ENCODE measurements around the gene SH3BP5L. TPM values are rescaled to one million over a fixed set of nuclear protein-coding genes. Genes with fewer than 3 reads are reported as not detected.

The SH3BP5L gene
- total RNA-seq, 4 donors from 2014 or later = 2.6 to 29.8 (median 16.4) TPM

DNA sequence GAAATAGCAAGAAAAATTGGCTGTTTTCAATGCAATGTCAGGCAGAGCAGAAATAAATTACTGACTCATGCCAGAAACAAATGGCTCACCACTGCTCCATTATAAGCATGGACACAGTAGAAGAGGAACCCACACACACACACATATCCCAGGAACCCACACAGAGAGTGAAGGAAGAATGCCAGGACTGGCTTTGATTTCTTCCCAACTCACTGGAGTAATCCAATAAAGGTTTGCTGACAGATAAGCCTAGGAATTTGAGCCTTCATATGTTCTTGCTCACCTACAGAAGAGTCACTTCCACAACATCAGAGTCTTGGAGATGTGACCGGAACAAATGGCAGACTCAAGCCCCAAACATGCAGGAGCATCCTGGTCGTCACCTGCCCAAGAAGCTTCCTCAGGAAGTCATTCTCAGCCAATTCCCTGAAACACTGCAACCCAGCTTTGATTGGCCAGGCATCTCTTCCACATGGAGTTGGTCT, 2.2 kb downstream of the SH3BP5L start:
- Histone ChIP-seq H3K36me3 (no peaks in the 10 kb centered on the region), H3K27me3 (no peaks in the 10 kb centered on the region), H3K9me3 (no peaks in the 10 kb centered on the region), H3K4me3 (no peak overlapping the region), H3K27ac (no peak overlapping the region), H3K4me1 (peaks cover 0 to 24% of the 10 kb centered on the region in 2 donors)
- TF ChIP-seq POLR2A (IDR thresholded peaks at IDR 0.05) = no peak
- TF ChIP-seq, protein P1, sequence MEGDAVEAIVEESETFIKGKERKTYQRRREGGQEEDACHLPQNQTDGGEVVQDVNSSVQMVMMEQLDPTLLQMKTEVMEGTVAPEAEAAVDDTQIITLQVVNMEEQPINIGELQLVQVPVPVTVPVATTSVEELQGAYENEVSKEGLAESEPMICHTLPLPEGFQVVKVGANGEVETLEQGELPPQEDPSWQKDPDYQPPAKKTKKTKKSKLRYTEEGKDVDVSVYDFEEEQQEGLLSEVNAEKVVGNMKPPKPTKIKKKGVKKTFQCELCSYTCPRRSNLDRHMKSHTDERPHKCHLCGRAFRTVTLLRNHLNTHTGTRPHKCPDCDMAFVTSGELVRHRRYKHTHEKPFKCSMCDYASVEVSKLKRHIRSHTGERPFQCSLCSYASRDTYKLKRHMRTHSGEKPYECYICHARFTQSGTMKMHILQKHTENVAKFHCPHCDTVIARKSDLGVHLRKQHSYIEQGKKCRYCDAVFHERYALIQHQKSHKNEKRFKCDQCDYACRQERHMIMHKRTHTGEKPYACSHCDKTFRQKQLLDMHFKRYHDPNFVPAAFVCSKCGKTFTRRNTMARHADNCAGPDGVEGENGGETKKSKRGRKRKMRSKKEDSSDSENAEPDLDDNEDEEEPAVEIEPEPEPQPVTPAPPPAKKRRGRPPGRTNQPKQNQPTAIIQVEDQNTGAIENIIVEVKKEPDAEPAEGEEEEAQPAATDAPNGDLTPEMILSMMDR (IDR thresholded peaks at IDR 0.05) = no peak
- intact Hi-C loops (cut with DNase I; ENCODE audit: low total_unique reads) = no loop called here
- DNase-seq = no peak

GRCh38 chr1:248822148-248823032, 3.3 kb downstream of the SH3BP5L start:
- no peak for TF ChIP-seq POLR2A (IDR thresholded peaks at IDR 0.05)
- TF ChIP-seq, protein P1 (IDR thresholded peaks at IDR 0.05) = no peak
- H3K4me1 ChIP-seq = peaks cover 0 to 24% of the 10 kb centered on the region in 2 donors
- no peaks in the 10 kb centered on the region for H3K9me3 ChIP-seq
- no peak overlapping the region for H3K4me3 ChIP-seq
- intact Hi-C loops (cut with DNase I; ENCODE audit: low total_unique reads) = no loop called here
- DNase-seq = no peak
- no peak overlapping the region for H3K27ac ChIP-seq
- no peaks in the 10 kb centered on the region for H3K27me3 ChIP-seq
- H3K36me3 ChIP-seq = no peaks in the 10 kb centered on the region

DNA sequence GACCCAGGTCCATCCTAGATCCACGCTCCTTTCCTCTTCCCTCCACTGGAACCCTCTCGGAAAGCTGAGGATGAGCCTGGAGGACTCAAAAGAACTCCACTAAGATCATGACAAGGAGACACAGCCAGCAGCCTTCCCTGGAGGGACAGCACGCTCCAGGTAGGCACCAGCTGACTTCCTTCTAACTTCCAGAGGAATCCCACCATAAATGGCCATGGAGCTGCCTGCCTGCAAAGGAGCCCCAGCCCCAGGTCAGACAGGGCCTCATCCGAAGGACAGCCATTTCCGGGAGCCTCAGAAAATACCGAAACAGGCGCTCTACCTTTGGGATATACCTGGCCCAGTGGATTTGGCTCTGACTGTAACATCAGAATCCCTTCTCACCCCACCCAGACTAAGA, 4.1 kb downstream of the SH3BP5L start:
- intact Hi-C loops (cut with DNase I; ENCODE audit: low total_unique reads) = no loop called here
- Histone ChIP-seq H3K9me3 (no peaks in the 10 kb centered on the region), H3K4me1 (peaks cover 0 to 24% of the 10 kb centered on the region in 2 donors), H3K27ac (no peak overlapping the region), H3K27me3 (no peaks in the 10 kb centered on the region), H3K4me3 (no peak overlapping the region), H3K36me3 (no peaks in the 10 kb centered on the region)
- TF ChIP-seq, protein P1 (IDR thresholded peaks at IDR 0.05) = no peak
- TF ChIP-seq POLR2A (IDR thresholded peaks at IDR 0.05) = no peak
- no peak for DNase-seq

GRCh38 chr1:248821101-248821500, 4.6 kb downstream of the SH3BP5L start:
- DNase-seq = no peak
- intact Hi-C loops (cut with DNase I; ENCODE audit: low total_unique reads) = no loop called here
- no peaks in the 10 kb centered on the region for H3K9me3 ChIP-seq
- no peak for TF ChIP-seq POLR2A (IDR thresholded peaks at IDR 0.05)
- TF ChIP-seq, protein P1 (IDR thresholded peaks at IDR 0.05) = no peak
- no peak overlapping the region for H3K27ac ChIP-seq
- no peaks in the 10 kb centered on the region for H3K36me3 ChIP-seq
- H3K27me3 ChIP-seq = no peaks in the 10 kb centered on the region
- H3K4me1 ChIP-seq = peaks cover 0 to 24% of the 10 kb centered on the region in 2 donors
- H3K4me3 ChIP-seq = no peak overlapping the region

DNA sequence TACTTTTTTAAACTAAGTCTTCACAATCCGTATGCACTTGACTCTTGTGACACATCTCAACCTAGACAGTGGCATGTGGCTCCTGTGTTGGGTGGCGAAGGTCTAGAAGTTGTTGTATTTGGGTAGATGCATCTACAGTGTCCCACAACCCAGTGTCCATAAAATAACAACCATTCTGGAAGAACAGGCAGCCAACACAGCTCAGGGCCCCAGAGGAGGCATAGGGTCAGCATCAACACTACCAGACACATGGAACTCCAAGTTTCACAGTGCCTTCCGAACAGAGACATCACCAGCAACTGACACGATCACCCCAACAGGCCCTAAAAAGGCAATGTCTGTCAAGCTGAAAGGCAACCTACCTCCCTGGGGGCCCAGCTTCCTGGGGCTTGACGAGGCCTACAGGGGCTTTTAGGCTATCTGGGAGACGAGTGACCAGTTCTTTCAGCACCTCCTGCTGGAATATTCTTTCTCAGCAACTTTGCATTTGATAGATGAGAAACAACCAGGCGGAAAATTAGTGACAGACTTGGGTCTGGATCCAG, 5.6 kb downstream of the SH3BP5L start:
- Histone ChIP-seq H3K36me3 (no peaks in the 10 kb centered on the region), H3K9me3 (no peaks in the 10 kb centered on the region), H3K27ac (no peak overlapping the region), H3K4me3 (no peak overlapping the region), H3K27me3 (no peaks in the 10 kb centered on the region), H3K4me1 (peaks cover 0 to 22% of the 10 kb centered on the region in 2 donors)
- intact Hi-C loops (cut with DNase I; ENCODE audit: low total_unique reads) = no loop called here
- DNase-seq = no peak
- TF ChIP-seq POLR2A (IDR thresholded peaks at IDR 0.05) = no peak
- TF ChIP-seq, protein P1 (IDR thresholded peaks at IDR 0.05) = no peak
